ENCODE results near the gene SMIM27. TPM values are rescaled to one million over a fixed set of nuclear protein-coding genes. Genes with fewer than 3 reads are reported as not detected.
"Not testable (repeated sequence)": the region's sequence is repeated elsewhere in the genome, so short reads cannot be mapped to it uniquely, and the experiment has no call there.

Gene SMIM27
- total RNA-seq: 10 to 100 TPM; 27.3 to 30.1 TPM

- H3K9me3 Mint-ChIP-seq: no peaks in the 10 kb centered on the region
- CTCF ChIA-PET: interaction anchor here (0.7 to 5.2 kb wide), 7 partner anchors 12 to 729 kb away, joined by 4 to 56 read pairs (median 10); partner anchors contain the start of genes NDUFB6 and RIGI
- POLR2A ChIA-PET: interaction anchor here (0.7 to 5.0 kb wide), 9 partner anchors 18 to 169 kb away, joined by 3 to 57 read pairs (median 4); partner anchors contain the start of genes ACO1, NDUFB6 and RIGI
- peak within 1 kb of the TSS; percentile 100 for H3K27ac Mint-ChIP-seq
- peak; percentile 91 for DNase-seq
- peaks cover 39% of the 10 kb centered on the region for H3K4me1 Mint-ChIP-seq
- peaks cover 14% of the 10 kb centered on the region for H3K36me3 Mint-ChIP-seq (ENCODE audit: low read depth)
- H3K27me3 Mint-ChIP-seq: no peaks in the 10 kb centered on the region
- peak within 1 kb of the TSS; percentile 91 for H3K4me3 Mint-ChIP-seq
Observed at GRCh38 chr9:32552172-32552872, at the start of gene SMIM27, which contains the start of gene TOPORS. Gene SMIM27, plus strand, starts transcription at chr9:32552327. Its CDS starts 108 bp downstream, at chr9:32552435. Gene TOPORS, minus strand, starts transcription at chr9:32552586. Its CDS starts 150 bp downstream, at chr9:32552436.

- Mint-ChIP-seq H3K36me3 (ENCODE audit: low read depth) (peaks cover 47% of the 10 kb centered on the region), H3K4me3 (no peak overlapping the region), H3K9me3 (no peaks in the 10 kb centered on the region), H3K4me1 (no peaks in the 10 kb centered on the region), H3K27me3 (no peaks in the 10 kb centered on the region), H3K27ac (no peak overlapping the region)
- DNase-seq: no peak
- POLR2A ChIA-PET: no interaction called here
- CTCF ChIA-PET: interaction anchor here (1.1 kb wide), 1 partner anchor 124 kb away, joined by 4 read pairs; no protein-coding TSS in a partner anchor
Observed at GRCh38 chr9:32502464-32502863, 49.7 kb upstream of the SMIM27 start.

- no peak for DNase-seq
- Mint-ChIP-seq H3K9me3 (no peaks in the 10 kb centered on the region), H3K27me3 (no peaks in the 10 kb centered on the region), H3K36me3 (ENCODE audit: low read depth) (peaks cover 43% of the 10 kb centered on the region), H3K4me1 (no peaks in the 10 kb centered on the region), H3K27ac (no peak overlapping the region), H3K4me3 (no peak overlapping the region)
- ChIA-PET POLR2A (interaction anchor here (0.5 kb wide), 1 partner anchor 33 kb away, joined by 4 read pairs; no protein-coding TSS in a partner anchor), CTCF (interaction anchor here (1.1 kb wide), 1 partner anchor 124 kb away, joined by 4 read pairs; no protein-coding TSS in a partner anchor)
Observed at GRCh38 chr9:32503008-32503407, 49.1 kb upstream of the SMIM27 start.

- Mint-ChIP-seq H3K36me3 (ENCODE audit: low read depth) (peaks cover 38% of the 10 kb centered on the region), H3K4me3 (no peak overlapping the region), H3K4me1 (peaks cover 33% of the 10 kb centered on the region), H3K9me3 (no peaks in the 10 kb centered on the region), H3K27me3 (no peaks in the 10 kb centered on the region), H3K27ac (no peak overlapping the region)
- POLR2A ChIA-PET: interaction anchor here (0.9 to 2.2 kb wide), 2 partner anchors 17 to 43 kb away, joined by 3 to 6 read pairs; no protein-coding TSS in a partner anchor
- CTCF ChIA-PET: interaction anchor here (4.3 kb wide), 1 partner anchor 17 kb away, joined by 18 read pairs; the partner anchor contains the start of gene RIGI
- no peak for DNase-seq
Observed at GRCh38 chr9:32508728-32509127, 43.4 kb upstream of the SMIM27 start.

- ChIA-PET POLR2A (interaction anchor here (1.0 kb wide), 1 partner anchor 9 kb away, joined by 4 read pairs; the partner anchor contains the start of gene RIGI), CTCF (no interaction called here)
- Mint-ChIP-seq H3K27ac (no peak overlapping the region), H3K9me3 (peaks cover 14% of the 10 kb centered on the region), H3K27me3 (no peaks in the 10 kb centered on the region), H3K4me1 (peaks cover 30% of the 10 kb centered on the region), H3K4me3 (no peak overlapping the region), H3K36me3 (ENCODE audit: low read depth) (peaks cover 83% of the 10 kb centered on the region)
- no peak for DNase-seq
Observed at GRCh38 chr9:32516241-32516640, 35.9 kb upstream of the SMIM27 start.

- peaks cover 20% of the 10 kb centered on the region for H3K9me3 Mint-ChIP-seq
- POLR2A ChIA-PET: no interaction called here
- peaks cover 86% of the 10 kb centered on the region for H3K36me3 Mint-ChIP-seq (ENCODE audit: low read depth)
- no peak overlapping the region for H3K27ac Mint-ChIP-seq
- DNase-seq: no peak
- H3K27me3 Mint-ChIP-seq: no peaks in the 10 kb centered on the region
- peaks cover 34% of the 10 kb centered on the region for H3K4me1 Mint-ChIP-seq
- CTCF ChIA-PET: no interaction called here
- H3K4me3 Mint-ChIP-seq: no peak overlapping the region
Observed at GRCh38 chr9:32518276-32518675, 33.9 kb upstream of the SMIM27 start.

- peaks cover 11% of the 10 kb centered on the region for H3K9me3 Mint-ChIP-seq
- no peak for DNase-seq
- H3K27me3 Mint-ChIP-seq: no peaks in the 10 kb centered on the region
- H3K4me1 Mint-ChIP-seq: peaks cover 60% of the 10 kb centered on the region
- peak overlapping the region; percentile 96 for H3K4me3 Mint-ChIP-seq
- peaks cover 53% of the 10 kb centered on the region for H3K36me3 Mint-ChIP-seq (ENCODE audit: low read depth)
- ChIA-PET POLR2A (interaction anchor here (2.3 to 3.7 kb wide), 2 partner anchors 26 to 140 kb away, joined by 12 to 57 read pairs; partner anchors contain the start of genes ACO1, SMIM27 and TOPORS), CTCF (interaction anchor here (3.7 kb wide), 1 partner anchor 145 kb away, joined by 71 read pairs; no protein-coding TSS in a partner anchor)
- no peak overlapping the region for H3K27ac Mint-ChIP-seq
Observed at GRCh38 chr9:32523910-32524309, 28.2 kb upstream of the SMIM27 start.

GRCh38 chr9:32524558-32524891, 27.6 kb upstream of the SMIM27 start:
- Mint-ChIP-seq H3K4me3 (peak overlapping the region; percentile 96), H3K27ac (peak overlapping the region; percentile 38), H3K4me1 (peaks cover 60% of the 10 kb centered on the region), H3K36me3 (ENCODE audit: low read depth) (peaks cover 48% of the 10 kb centered on the region), H3K9me3 (peaks cover 11% of the 10 kb centered on the region)
- DNase-seq, H3K27me3 Mint-ChIP-seq: not testable (repeated sequence)
- CTCF ChIA-PET: interaction anchor here (2.5 to 3.7 kb wide), 5 partner anchors 16 to 146 kb away, joined by 14 to 71 read pairs (median 35); partner anchors contain the start of genes NDUFB6, SMIM27 and TOPORS
- POLR2A ChIA-PET: interaction anchor here (0.7 to 3.7 kb wide), 6 partner anchors 8 to 140 kb away, joined by 3 to 57 read pairs (median 9); partner anchors contain the start of genes ACO1, NDUFB6, SMIM27 and TOPORS

- Mint-ChIP-seq H3K36me3 (ENCODE audit: low read depth) (peaks cover 48% of the 10 kb centered on the region), H3K4me1 (peaks cover 60% of the 10 kb centered on the region), H3K9me3 (peaks cover 11% of the 10 kb centered on the region), H3K4me3 (peak overlapping the region; percentile 96), H3K27ac (peak overlapping the region; percentile 88), H3K27me3 (no peaks in the 10 kb centered on the region)
- DNase-seq: peak; percentile 44
- ChIA-PET POLR2A (interaction anchor here (0.5 to 3.7 kb wide), 13 partner anchors 9 to 762 kb away, joined by 3 to 57 read pairs (median 5); partner anchors contain the start of genes ACO1, APTX, DNAJA1 and NDUFB6), CTCF (interaction anchor here (1.0 to 3.7 kb wide), 12 partner anchors 13 to 147 kb away, joined by 4 to 71 read pairs (median 10); partner anchors contain the start of genes ACO1, NDUFB6, SMIM27 and TOPORS)
Observed at GRCh38 chr9:32524892-32525708, 27.0 kb upstream of the SMIM27 start.

- H3K4me3 Mint-ChIP-seq: peak overlapping the region; percentile 96
- H3K4me1 Mint-ChIP-seq: peaks cover 58% of the 10 kb centered on the region
- ChIA-PET POLR2A (interaction anchor here (0.5 to 3.7 kb wide), 13 partner anchors 9 to 762 kb away, joined by 3 to 57 read pairs (median 5); partner anchors contain the start of genes ACO1, APTX, DNAJA1 and NDUFB6), CTCF (interaction anchor here (1.0 to 3.7 kb wide), 14 partner anchors 14 to 147 kb away, joined by 3 to 71 read pairs (median 6); partner anchors contain the start of genes ACO1, NDUFB6, SMIM27 and TOPORS)
- peaks cover 11% of the 10 kb centered on the region for H3K9me3 Mint-ChIP-seq
- H3K36me3 Mint-ChIP-seq (ENCODE audit: low read depth): peaks cover 43% of the 10 kb centered on the region
- H3K27me3 Mint-ChIP-seq: no peaks in the 10 kb centered on the region
- peak overlapping the region; percentile 88 for H3K27ac Mint-ChIP-seq
- no peak for DNase-seq
Observed at GRCh38 chr9:32525709-32526030, 26.5 kb upstream of the SMIM27 start.

- H3K27ac Mint-ChIP-seq: peak within 1 kb of the TSS; percentile 88
- CTCF ChIA-PET: interaction anchor here (0.9 to 3.7 kb wide), 17 partner anchors 10 to 148 kb away, joined by 3 to 71 read pairs (median 5); partner anchors contain the start of genes ACO1, NDUFB6, SMIM27 and TOPORS
Observed at GRCh38 chr9:32526041-32526706, 26.0 kb upstream of the SMIM27 start, which contains the start of gene RIGI. Gene RIGI, minus strand, starts transcription at chr9:32526196. Its CDS starts 30 bp downstream, at chr9:32526166.

More at GRCh38 chr9:32526041-32526706, 26.0 kb upstream of the SMIM27 start, which contains the start of gene RIGI:
- H3K36me3 Mint-ChIP-seq (ENCODE audit: low read depth): peaks cover 46% of the 10 kb centered on the region
- peak; percentile 83 for DNase-seq
- H3K9me3 Mint-ChIP-seq: peaks cover 11% of the 10 kb centered on the region
- peaks cover 60% of the 10 kb centered on the region for H3K4me1 Mint-ChIP-seq
- no peaks in the 10 kb centered on the region for H3K27me3 Mint-ChIP-seq
- POLR2A ChIA-PET: interaction anchor here (0.5 to 3.7 kb wide), 13 partner anchors 10 to 761 kb away, joined by 3 to 57 read pairs (median 5); partner anchors contain the start of genes ACO1, APTX, DNAJA1 and NDUFB6
- H3K4me3 Mint-ChIP-seq: peak within 1 kb of the TSS; percentile 96
